Activated T-cell treated with anti-CD3 and anti-CD28 coated beads for 4 hours (primary cell): ENCODE data around the gene EMID1.

Experiments used
- DNase-seq: peaks from one replicate; pipeline ENCODE4 v3.0.0-alpha.2; 2020

EMID1 gene

GRCh38 chr22:29205594-29206371 is at the start of gene EMID1:
Gene EMID1, plus strand, starts transcription at chr22:29205896. Its CDS starts 143 bp downstream, at chr22:29206039.
- DNase-seq, result no peak

DNA sequence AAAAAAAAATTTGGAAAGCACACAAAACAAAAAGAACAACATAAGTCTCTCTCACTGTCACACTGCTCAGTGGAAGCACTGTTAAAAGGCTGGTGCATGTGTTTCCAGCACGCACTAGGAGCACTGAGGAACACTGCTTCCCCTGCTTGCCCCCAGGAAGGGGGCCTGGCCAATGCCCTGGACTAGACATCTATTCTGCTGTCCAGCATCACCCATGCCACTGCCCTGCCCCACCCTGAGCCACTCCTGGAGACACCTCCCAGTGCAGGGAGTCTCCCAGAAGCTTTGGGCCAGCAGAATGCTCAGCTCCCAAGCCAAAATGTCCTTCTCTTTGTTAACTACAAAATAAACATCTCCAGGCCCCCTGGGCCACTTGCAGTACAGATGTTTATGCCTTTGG is 49.7 kb upstream of the EMID1 start:
- no peak for DNase-seq

DNA sequence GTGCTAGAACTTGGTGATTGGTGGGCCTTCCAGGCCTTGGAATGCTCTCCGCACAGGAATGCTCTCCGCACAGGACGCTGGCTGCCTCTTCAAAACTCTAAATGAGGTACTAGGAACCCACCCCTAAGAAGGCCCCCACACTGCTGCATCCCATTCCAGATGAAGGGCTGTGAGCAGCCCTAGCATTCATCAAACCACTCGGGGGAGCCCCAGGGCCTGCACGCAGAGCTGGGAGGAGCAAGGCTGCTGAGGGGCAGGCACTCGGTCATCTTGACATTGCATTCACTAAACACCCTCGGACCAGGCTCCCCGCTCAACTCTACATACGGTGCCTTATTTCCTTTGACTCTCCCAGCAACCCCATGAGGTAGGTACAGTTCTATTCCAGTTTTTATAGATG is 49.2 kb upstream of the EMID1 start:
- DNase-seq, result no peak

GRCh38 chr22:29157759-29158535 is 47.7 kb upstream of the EMID1 start:
- no peak for DNase-seq

GRCh38 chr22:29158546-29158945 is 47.1 kb upstream of the EMID1 start:
- no peak for DNase-seq

GRCh38 chr22:29163808-29164207 is 41.9 kb upstream of the EMID1 start:
- no peak for DNase-seq

- no peak for DNase-seq
These were observed 40.2 kb upstream of the EMID1 start for GRCh38 chr22:29165321-29166060.

DNA sequence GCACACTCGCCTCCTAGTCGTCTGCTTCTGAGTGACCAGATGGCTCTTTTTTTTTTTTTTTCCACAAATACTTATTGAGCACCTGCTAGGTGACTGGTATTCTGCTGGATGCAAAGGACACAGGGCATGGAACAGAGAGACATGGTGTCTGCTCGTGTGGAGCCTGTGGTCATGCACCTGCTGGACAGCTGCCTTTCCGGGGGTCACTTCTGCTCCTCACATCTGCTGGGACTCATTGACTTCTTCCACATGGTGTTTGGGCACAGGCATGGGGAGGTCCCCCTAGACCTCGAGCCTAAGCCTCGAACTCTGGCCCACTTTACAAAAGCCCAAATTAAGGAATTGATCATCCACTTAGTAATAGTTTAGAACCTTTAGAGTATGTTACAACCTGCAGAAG is 39.5 kb upstream of the EMID1 start:
- DNase-seq, result no peak

DNA sequence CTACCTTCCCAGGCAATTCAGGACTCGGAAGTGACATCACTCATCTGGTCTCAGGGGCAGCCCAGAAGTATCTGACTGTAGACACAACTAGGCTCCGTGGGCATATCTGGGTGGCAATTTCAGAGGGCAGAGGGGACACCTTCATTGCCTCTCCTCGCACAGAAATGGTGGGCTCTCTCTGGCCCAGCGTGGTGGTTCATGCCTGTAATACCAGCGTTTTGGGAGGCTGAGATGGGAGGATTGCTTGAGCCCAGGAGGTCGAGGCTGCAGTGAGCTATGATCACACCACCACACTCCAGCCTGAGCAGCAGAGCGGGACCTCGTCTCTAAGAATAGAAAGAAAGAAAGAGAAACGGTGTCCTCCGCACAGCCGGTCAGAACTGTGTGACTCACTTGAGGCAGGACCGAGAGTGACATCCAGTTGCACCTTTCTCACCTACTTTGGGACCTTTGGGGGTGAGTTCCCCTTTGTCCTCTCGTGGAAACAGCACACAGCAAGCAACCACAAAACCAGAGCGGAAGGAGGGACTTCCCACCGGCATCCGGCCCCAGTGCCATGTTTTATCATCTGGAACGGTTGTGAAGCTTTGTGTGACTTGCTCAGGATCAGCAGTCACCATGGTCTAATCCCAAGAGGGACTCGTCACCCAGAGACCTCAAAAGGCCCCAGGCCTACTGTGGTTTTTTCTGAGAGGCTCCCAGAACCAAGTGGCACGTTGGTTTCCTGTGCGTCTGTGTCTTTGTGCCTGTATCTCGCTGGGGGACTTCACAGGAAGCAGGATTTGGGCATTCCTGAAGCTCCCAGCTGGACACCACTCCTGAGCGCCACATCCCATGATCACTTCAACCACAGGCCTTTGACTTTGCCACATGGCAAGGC is 38.4 kb upstream of the EMID1 start:
- DNase-seq, result no peak

- DNase-seq, result no peak
These were observed 34.0 kb upstream of the EMID1 start for GRCh38 chr22:29171721-29172120.

DNA sequence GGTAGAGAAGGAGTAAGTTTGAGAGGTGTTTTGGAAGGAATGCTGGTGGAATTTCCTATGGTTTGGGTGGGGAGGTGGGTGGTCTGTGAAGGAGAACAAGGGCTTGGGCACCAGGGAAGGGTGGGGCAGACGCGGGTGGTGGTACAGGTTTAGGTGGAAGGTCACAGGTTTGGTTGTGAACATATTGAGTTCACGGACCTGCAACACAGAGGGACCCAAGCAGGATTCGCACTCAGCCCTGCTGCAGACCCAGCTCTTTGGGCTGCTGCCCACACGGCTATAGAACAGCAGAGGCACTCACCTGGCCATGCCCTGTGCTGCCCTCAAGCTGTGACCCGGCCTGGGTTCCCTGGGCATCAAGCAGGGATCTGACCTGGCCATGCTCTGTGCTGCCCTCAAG is 33.5 kb upstream of the EMID1 start:
- DNase-seq, result no peak

DNA sequence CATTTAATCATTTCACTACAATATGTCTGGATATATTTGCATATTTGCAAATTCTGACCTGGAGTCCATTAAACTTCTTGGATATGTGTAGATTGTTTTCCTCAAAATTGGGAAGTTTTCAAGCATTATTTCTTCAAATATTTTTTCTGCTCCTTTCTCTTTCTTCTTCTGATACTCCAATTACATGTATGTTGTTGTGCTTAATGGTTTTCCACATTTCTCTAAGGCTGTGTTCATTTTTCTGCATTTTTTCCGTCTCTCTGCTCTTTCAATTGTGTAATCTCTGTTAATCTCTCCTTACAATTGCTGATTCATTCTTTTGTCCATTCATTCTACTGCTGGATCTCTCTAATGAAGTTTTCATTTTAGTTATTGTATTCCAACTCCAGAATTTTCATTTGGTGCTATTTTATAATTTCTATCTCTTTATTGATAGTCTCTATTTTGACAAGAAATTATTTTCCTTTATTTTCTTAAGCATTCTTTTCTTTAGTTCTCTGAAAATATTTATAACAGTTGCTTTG is 30.3 kb upstream of the EMID1 start:
- no peak for DNase-seq

GRCh38 chr22:29183971-29184848 is 21.5 kb upstream of the EMID1 start:
- no peak for DNase-seq

DNA sequence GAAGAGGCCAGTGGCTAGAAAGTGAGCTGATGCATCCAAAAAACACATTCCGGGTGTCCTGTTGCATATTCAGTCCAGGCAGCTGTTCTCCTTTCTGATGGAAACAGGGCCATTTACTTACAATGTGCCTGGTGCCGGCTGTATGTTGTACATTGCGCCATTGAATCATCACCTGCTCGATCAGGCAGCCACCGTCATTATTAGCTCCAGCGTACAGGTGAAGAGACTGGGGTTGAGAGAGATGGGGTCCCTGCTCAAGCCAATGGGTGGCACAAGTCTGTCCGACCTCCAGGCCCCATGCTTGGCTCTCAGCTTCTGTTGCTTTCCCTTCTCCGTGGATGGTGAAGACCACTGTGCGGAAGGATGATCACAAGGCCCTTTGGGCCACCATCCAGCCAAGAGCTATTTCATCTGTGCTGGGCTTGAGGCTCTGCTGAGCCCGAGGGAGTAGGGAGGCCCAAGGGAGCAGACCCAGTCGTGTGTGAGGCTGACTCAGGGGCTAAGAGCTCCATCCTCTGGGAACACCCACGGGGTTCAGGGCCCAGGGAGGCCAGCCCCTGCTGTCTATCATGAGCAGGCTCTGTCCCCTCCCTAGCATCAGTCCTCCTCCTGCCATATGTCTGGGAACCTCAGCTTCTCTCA is 20.7 kb upstream of the EMID1 start:
- DNase-seq, result no peak

GRCh38 chr22:29186302-29186701 is 19.4 kb upstream of the EMID1 start:
- DNase-seq, result no peak

GRCh38 chr22:29187831-29188230 is 17.9 kb upstream of the EMID1 start:
- DNase-seq, result no peak

DNA sequence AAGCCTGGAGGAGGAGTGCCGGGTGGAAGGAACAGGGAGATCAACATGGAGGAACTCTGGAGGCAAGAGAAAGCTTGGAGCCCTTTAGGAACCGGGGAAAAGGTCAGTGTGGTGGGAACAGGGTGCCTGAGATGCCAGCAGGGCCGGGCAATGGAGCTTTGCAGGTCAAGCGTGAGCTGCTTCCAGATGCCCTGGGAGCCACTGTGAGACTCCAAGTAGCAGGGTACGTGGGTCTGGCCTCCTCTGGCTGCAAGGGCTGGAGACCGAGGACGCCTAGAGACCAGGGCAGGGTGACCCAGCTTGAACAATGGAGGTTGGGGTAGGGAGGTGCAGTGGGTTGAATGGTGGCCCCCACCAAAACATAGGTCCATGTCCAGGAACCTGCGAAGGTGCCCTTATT is 15.6 kb upstream of the EMID1 start:
- no peak for DNase-seq

- DNase-seq, result no peak
These were observed 14.8 kb upstream of the EMID1 start for GRCh38 chr22:29190918-29191317.

- no peak for DNase-seq
These were observed 12.7 kb upstream of the EMID1 start for GRCh38 chr22:29193021-29193420.

- no peak for DNase-seq
These were observed 11.5 kb upstream of the EMID1 start for GRCh38 chr22:29194184-29194583.
